Right ventricle myocardium superior (tissue), 1 donor: Measurements from ENCODE around the gene ELP4. TPM values are rescaled to one million over a fixed set of nuclear protein-coding genes. Genes with fewer than 3 reads are reported as not detected.
"Not testable (repeated sequence)": the region's sequence is repeated elsewhere in the genome, so short reads cannot be mapped to it uniquely, and the experiment has no call there.

Experiments used
- ATAC-seq: fragments of 200-7000 bp; cut with Tn5 transposase; one replicate; pipeline ENCODE4 v1.9.1; 2020; ENCODE audit warnings: mild to moderate bottlenecking; ENCODE audit not compliant: poor library complexity
- DNase-seq: peaks from one replicate; pipeline ENCODE4 v3.0.0-alpha.2; 2020
- intact Hi-C: fragments of 100-400 bp; cut with DNase I; formaldehyde crosslinking; loops from one replicate; pipeline ENCODE4 v1.11.2; 2022
- total RNA-seq: library from RNA; stranded (reverse); fragmentation: NEBNext Ultra II Directional; extraction: Animal tissue kit (Norgen Biotek cat#: 25700); gene quantifications from one replicate; pipeline ENCODE4 v1.2.1, GENCODE V29; 2021
- donor health status: DM: no; HTN: yes; CAD: no; lungs with severe emphysema.

ELP4 gene
- total RNA-seq, 1 donor from 2014 or later = 14.7 TPM

DNA sequence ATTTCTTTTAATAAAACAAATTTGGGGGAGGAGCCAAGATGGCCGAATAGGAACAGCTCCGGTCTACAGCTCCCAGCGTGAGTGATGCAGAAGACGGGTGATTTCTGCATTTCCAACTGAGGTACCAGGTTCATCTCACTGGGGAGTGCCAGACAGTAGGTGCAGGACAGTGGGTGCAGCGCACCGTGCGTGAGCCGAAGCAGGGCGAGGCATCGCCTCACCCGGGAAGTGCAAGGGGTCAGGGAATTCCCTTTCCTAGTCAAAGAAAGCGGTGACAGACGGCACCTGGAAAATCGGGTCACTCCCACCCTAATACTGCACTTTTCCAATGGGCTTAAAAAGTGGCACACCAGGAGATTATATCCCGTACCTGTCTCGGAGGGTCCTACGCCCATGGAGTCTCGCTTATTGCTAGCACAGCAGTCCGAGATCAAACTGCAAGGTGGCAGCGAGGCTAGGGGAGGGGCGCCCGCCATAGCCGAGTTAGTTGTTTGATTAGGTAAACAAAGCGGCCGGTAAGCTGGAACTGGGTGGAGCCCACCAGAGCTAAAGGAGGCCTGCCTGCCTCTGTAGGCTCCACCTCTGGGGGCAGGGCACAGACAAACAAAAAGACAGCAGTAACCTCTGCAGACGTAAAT is 231.3 kb downstream of the ELP4 start:
- DNase-seq, intact Hi-C loops: not testable (repeated sequence)

GRCh38 chr11:31747581-31747980 is 238.0 kb downstream of the ELP4 start:
- intact Hi-C loops = no loop called here
- ATAC-seq = no peak
- no peak for DNase-seq

More for the DNA sequence above, 231.3 kb downstream of the ELP4 start:
- not testable (repeated sequence) for ATAC-seq

DNA sequence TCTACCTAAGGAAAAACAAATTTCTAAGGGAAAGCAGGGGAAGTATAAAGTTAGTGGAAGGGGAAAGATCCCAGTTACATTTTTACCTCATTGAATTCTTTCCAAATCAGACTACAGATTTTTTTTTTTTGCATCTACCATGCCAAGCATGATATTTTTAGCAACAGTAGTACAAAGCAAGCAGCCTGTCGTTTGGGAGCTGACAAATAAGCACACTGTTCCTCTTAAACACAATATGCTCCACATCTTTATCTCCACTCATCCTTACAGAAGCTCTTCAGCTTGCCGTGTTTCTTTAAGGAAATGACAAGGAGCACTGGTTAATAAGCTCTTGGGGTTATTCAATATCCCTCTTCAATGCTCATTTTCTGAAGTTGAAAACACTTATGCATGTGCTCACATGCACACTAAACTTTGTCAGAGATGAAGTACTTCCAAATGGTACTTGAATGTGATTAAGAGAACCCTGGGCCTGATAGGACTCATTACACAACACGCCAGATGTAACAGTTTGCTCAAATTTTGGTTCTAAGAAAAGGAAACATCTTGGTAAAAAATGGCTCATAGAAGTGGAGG is 247.8 kb downstream of the ELP4 start:
- ATAC-seq (peak; percentile 93), DNase-seq (no peak)
- intact Hi-C loops = no loop called here

- DNase-seq (no peak), ATAC-seq (no peak)
- intact Hi-C loops = no loop called here
Measured at GRCh38 chr11:31761636-31762035, 252.1 kb downstream of the ELP4 start.

DNA sequence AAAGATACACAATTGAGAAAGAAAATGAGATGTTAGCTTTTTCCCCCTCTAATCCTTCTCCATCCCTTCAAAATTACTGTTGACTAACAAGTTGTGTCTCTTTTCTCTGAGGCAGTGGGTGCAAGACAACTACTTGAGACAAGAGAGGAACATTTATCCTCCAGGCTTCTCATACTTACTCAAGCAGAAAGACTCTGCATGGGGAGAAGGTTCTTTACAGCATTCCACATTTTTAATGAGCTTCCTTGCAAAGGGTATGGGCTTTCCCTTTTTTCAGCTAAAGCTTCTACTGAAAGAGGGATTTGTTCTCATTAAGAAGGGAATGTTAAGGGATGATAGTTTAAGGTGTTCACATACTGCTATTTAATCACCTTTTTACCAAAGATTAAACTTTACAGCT is 253.7 kb downstream of the ELP4 start:
- no peak for DNase-seq
- ATAC-seq = no peak
- intact Hi-C loops = no loop called here

GRCh38 chr11:31764261-31764660 is 254.7 kb downstream of the ELP4 start:
- ATAC-seq (no peak), DNase-seq (no peak)
- intact Hi-C loops = no loop called here

DNA sequence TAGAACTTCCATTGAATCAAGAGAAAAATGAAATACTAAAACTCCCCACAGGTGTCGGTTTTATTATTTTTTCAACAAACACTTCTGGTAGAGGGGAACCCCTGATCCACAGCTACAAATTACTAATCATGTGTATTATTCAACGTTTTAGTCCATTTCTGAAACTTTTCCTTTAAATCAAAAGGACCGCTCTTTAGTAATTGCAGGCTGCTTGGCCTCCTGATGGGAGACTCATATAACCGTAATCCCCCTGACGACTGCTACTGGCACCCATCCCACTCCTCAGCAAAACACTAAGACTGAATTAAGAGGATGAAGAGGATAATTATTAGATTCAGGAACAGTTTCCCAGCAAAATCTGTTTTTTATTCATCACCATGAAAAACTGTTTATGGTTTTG is 255.2 kb downstream of the ELP4 start:
- intact Hi-C loops = no loop called here

DNA sequence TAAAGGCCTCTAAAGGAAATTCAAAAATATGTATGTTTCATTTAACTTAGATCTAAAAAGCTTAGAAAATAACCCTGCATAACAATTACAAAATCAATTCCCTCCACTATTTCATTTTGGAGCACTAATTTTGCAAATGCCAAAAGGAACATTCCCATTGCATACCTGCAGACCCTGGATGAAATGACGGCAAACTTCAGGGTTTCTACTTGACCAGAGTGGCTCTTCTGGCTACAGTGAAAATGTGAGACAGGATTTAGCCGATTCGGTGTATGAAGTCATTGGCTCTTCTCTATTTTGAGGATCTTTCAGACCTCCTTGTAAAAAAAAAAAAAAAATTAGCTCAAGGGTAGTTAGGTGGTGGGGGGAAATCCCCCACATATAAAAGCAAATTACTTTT is 257.5 kb downstream of the ELP4 start:
- intact Hi-C loops = no loop called here
- ATAC-seq (no peak), DNase-seq (no peak)

More for the DNA sequence above, 255.2 kb downstream of the ELP4 start:
- DNase-seq (no peak), ATAC-seq (no peak)

- DNase-seq (no peak), ATAC-seq (no peak)
- intact Hi-C loops = no loop called here
Measured at GRCh38 chr11:31767685-31768084, 258.1 kb downstream of the ELP4 start.

- no peak for ATAC-seq
- intact Hi-C loops = no loop called here
- no peak for DNase-seq
Measured at GRCh38 chr11:31768749-31769640, 259.4 kb downstream of the ELP4 start.

- intact Hi-C loops = no loop called here
- DNase-seq (no peak), ATAC-seq (no peak)
Measured at GRCh38 chr11:31770011-31770700, 260.6 kb downstream of the ELP4 start.

- ATAC-seq = no peak
- intact Hi-C loops = no loop called here
- no peak for DNase-seq
Measured at GRCh38 chr11:31772412-31772811, 262.8 kb downstream of the ELP4 start.

- ATAC-seq (no peak), DNase-seq (no peak)
- intact Hi-C loops = no loop called here
Measured at GRCh38 chr11:31779374-31779791, 269.8 kb downstream of the ELP4 start.

GRCh38 chr11:31780078-31780477 is 270.5 kb downstream of the ELP4 start:
- ATAC-seq = no peak
- DNase-seq = no peak
- intact Hi-C loops = no loop called here

- DNase-seq (no peak), ATAC-seq (no peak)
- intact Hi-C loops = no loop called here
Measured at GRCh38 chr11:31780480-31780971, 271.0 kb downstream of the ELP4 start.

DNA sequence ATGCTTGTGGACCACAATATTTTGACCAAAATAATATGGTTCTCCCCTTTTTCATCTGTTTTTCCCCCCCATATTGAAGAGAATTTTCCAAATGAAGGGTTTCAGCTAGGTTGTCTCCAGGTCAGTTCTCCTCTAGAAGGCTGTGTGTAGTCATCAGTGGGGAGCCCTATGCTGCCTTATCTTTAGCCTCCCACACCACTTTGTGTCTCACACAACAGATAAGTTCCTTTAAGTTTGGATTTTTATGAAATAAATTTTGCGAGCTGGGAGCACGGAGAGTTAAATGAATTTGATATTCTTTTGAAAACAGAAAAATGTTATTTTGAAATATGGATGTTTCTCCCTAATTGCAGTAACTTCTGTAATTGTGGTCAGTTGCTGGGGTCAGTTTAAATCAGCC is 272.7 kb downstream of the ELP4 start:
- intact Hi-C loops = no loop called here
- ATAC-seq (no peak), DNase-seq (no peak)

- intact Hi-C loops = no loop called here
- ATAC-seq (no peak), DNase-seq (no peak)
Measured at GRCh38 chr11:31783252-31783651, 273.7 kb downstream of the ELP4 start.

DNA sequence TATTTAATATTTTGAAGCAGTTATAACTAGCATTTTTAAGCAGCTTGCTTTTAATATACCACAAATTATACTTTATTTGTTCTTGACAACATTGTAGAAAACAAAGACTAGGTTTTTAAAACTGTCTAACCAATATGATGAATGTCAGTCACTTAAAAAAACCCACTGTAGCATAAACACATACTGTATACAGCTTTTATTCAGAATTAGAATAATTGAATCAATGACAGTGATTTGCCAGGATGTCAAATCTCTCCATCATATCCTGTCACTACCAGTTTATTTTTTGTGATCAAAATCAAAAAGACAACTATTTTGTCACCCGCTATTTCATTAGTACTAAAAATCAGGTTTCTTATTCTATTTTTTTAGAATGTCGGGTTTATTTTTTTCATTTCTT is 275.0 kb downstream of the ELP4 start:
- intact Hi-C loops = no loop called here
- ATAC-seq (no peak), DNase-seq (no peak)

- intact Hi-C loops = no loop called here
- DNase-seq = no peak
- ATAC-seq = no peak
Measured at GRCh38 chr11:31786996-31787685, 277.6 kb downstream of the ELP4 start.
